Measurements from ENCODE around the gene USP17L22.
"Not testable (repeated sequence)": the region's sequence is repeated elsewhere in the genome, so short reads cannot be mapped to it uniquely, and the experiment has no call there.

DNA sequence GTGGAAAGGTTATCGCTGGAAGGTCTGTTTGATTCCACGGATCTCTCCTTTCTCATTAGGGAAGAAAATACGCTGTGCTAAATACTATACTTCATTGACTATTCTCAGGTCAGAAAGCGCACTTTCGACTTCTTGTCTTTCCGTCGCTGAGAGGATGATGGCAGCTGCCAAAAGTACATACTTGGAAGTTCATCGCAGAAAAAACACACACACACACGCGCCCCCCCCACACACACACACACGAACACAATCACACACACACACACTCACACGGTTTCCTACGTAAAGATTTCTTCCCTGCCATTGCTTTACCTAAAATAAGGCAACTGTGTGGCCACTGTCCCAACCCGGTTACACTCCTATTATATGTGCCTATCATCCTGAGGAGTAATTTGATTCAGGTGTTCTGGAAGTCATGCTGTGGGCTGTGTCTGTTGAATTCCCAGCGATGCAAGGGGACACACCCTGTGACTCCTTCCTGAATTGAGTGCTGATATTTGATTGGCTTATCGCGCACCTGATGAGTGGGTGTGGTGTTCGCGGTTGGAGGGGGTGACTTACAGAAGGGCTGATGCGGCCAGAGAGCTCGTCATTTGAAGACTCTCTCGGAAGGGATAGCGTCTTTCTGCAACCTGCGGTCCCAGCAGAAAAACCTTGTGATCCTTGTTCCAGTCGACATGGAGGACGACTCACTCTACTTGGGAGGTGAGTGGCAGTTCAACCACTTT lies 19.3 kb upstream of the USP17L22 start, which contains the start of gene USP17L18:
- TF ChIP-seq, protein P1, sequence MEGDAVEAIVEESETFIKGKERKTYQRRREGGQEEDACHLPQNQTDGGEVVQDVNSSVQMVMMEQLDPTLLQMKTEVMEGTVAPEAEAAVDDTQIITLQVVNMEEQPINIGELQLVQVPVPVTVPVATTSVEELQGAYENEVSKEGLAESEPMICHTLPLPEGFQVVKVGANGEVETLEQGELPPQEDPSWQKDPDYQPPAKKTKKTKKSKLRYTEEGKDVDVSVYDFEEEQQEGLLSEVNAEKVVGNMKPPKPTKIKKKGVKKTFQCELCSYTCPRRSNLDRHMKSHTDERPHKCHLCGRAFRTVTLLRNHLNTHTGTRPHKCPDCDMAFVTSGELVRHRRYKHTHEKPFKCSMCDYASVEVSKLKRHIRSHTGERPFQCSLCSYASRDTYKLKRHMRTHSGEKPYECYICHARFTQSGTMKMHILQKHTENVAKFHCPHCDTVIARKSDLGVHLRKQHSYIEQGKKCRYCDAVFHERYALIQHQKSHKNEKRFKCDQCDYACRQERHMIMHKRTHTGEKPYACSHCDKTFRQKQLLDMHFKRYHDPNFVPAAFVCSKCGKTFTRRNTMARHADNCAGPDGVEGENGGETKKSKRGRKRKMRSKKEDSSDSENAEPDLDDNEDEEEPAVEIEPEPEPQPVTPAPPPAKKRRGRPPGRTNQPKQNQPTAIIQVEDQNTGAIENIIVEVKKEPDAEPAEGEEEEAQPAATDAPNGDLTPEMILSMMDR (IDR thresholded peaks at IDR 0.05; ENCODE audit: low read length), result not testable (repeated sequence)
- TF ChIP-seq EZH2 (optimal IDR thresholded peaks at IDR 0.05; ENCODE audit: low read depth, low read length), result not testable (repeated sequence)

Data from MM.1S (cell line).